ENCODE results near the gene DCAF17.

- TF ChIP-seq SUZ12 (IDR thresholded peaks at IDR 0.05; ENCODE audit: extremely low read depth, insufficient read depth, insufficient read length) = no peak
- TF ChIP-seq ZNF274 (IDR thresholded peaks at IDR 0.05; ENCODE audit: low read depth, low read length) = no peak
- TF ChIP-seq YY1 (IDR thresholded peaks at IDR 0.05; ENCODE audit: insufficient read depth, insufficient read length) = no peak
Observed at GRCh38 chr2:171431677-171432167, 2.3 kb upstream of the DCAF17 start.

Data from NT2/D1 (cell line).